GM18909 (cell line): ENCODE results near the gene UBXN1.
"Not testable (repeated sequence)": the region's sequence is repeated elsewhere in the genome, so short reads cannot be mapped to it uniquely, and the experiment has no call there.

Source experiments
- ATAC-seq: cut with Tn5 transposase; IDR thresholded peaks from one replicate; pipeline ENCODE4 v1.9.1; 2021; ENCODE audit warnings: mild to moderate bottlenecking; ENCODE audit not compliant: unreplicated experiment, poor library complexity

UBXN1 gene

DNA sequence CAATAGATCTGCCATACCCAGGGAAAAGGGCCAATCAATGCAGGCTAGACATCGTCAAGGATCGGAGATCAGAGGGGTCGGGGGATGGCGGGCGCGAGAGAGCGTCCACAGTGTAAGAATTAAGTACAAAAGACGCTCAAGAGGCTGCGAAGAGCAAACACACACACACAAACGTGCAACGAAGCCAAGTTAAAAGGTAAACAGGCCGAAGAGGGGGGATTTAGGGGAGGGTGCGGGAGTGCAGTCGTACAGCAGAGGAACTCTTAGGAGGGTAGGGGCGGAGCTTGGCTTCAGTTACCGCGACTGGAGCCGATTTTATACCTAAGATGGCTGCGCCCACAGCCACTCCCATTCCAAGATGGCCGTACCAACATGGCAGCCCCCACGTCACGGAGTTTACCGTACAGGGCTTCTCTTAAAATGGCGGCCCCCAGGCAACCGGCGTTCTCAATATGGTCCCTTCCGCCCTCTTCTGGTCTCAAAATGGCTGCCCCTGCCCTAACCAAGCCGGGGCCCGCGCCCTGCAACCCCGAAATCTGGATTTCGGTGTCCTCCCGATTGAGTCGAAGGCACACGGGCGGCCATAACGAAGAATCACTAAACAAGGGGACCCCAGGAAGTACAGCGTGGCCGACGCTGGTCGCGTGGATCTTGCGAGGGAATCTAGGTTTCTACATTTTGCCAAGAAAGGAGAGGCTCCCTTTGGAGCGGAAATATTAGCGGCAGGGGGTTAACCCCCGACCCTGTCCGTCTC, 30.6 kb upstream of the UBXN1 start:
- peak; percentile 64 for ATAC-seq

DNA sequence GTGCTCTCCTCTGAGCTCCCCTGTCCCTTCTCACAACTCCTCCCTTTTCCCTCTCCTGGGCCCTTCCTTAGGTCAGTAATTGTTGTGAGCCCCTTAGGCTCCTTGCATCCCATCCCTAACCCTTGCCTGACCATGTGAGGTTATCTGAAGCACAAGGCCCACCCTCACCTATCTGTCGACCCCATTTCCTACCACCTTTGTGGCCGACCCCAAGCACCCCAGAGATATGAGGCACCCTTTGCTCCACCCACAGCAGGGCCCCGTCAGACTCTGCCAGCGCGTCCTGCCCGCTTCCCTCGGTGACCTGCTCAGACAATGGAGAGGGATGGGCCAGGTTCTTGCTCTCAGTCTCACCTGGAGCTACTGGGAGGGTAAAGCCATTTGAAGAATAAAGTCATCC, 29.9 kb upstream of the UBXN1 start:
- peak; percentile 4 for ATAC-seq

DNA sequence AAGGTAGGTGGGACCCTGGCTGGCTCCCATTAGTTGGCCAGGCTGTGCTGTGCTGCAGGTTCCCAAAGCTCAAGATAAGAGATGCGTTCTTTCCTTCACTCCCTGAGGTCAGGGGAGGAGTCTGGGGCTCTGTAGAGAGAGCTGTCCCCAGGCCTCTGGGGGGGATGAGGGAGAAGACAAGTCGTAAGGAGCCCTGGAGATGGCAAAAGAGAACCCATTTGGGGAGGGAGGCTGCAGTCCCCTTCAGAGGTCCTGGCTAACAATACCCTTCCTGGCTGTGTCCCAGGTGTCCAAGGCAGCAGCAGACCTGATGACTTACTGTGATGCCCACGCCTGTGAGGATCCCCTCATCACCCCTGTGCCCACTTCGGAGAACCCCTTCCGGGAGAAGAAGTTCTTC, 29.5 kb upstream of the UBXN1 start:
- ATAC-seq: no peak

DNA sequence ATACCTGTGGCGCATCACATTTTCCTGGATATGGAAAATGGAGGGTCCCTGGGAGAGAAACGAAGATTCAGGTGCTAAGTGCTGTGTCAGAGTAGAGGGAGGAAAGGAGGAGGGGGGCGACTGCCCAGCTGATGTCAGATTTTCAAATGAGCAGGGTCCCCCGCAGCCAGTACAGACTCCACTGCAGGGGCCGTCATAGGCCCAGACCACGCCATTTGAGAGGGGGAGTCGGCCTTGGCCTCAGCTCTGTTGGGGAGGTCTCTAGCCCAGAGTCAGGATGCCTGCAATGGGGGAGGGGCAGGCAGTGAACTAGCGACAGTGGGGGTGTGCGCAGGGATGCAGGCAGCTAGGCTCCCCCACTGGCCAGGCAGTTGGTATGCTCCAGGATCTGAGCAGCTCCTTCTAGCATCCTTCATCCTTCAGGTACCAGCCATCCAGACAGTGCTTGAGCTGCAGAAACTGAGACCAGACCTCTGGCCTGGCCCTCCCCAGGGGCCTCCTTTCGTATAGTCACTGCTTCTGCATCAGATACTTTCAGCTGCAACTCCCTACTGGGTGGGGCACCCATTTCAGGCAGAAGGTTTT, 28.5 kb upstream of the UBXN1 start, which contains the start of the genes BSCL2 and GNG3:
BSCL2 (minus strand) TSS at position 148 of the 585 bp plus-strand sequence. CDS start 229 bp downstream, outside the sequence.
GNG3 (plus strand) TSS at position 400 of the 585 bp plus-strand sequence. CDS start 620 bp downstream, outside the sequence.
- ATAC-seq: no peak

DNA sequence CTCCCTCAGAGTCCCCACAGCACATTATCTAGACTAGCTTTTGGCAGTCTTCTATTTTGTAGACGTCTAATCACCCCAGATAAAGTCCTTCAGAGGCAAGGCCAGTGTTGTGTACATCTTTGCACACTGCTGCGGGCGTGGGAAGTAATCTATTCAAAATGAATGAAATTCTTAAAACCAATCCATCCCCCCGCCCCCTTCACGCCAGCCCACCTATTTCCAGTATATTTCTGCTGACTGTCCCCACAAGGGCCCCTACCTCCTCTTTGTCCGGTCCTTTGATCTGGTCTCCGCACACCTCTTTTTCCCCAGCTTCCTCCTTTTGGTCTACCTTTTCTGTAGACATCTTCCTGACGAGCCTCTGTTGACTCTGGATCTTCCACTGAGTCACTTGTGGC, 28.0 kb upstream of the UBXN1 start:
- no peak for ATAC-seq

DNA sequence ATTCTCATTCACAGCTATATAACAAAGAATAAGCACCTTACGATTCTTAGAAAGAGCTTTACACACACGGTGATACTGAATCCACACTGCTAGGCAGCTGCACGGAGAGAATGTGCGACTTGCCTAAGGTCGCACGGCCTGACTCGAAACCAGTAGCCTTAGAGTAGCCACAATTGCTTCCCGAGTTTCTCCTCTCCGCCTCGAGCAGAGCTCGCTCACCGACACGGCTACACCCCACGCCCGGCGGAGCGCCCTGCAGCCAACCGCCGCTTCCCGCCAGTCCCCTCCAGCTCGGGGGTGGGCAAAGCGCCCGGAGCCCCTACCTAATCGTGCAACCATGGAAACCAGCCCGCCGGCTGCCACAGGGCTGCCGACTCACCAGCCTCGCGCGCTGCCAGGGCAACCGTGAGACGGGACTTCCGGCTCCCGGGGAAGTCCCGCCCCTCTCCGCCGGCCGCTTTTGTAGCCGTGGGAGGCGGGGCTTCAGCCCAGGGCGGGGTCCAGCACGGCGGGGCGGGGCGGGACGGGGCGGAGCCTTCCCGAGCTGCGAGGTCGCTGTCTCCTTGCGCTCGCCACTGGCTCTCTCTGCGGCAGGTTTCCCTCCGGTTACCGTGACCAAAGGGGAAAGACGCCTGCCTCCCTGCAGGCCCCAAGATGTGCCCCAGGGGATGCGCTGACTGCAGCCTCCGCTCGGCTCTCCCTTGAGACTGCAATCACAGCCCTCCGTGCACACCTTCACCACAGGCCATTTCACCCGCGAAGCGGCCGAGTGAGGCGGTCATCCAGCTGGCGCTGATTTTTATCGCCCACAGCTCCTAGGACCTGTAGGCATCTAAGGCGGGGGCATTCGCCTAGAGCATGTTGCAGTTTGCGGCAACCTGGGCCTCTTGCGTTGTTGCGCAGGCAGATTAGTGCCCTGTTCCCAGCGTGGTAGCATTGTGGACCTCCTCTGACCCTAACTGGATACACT, 27.3 kb upstream of the UBXN1 start:
- ATAC-seq: peak; percentile 68

DNA sequence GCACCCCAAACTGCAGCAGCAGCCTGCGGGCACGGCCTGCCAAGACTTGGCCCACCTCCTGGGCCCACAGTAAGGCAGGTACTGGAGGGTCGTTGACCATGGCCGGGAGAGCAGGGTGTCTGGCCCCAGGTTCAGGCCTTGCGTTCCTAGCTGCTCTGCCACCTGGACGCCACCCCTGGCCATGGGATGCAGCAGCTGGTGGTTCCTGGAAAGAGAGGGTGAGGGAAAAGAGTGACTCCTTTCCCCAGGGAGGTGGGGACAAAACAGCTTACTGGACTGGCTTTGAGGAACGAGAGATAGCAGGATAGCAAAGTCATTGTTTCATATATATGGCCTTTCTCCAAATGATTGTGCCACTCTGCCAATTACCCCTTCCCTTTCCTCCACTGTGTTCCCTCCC, 26.5 kb upstream of the UBXN1 start:
- ATAC-seq: no peak

DNA sequence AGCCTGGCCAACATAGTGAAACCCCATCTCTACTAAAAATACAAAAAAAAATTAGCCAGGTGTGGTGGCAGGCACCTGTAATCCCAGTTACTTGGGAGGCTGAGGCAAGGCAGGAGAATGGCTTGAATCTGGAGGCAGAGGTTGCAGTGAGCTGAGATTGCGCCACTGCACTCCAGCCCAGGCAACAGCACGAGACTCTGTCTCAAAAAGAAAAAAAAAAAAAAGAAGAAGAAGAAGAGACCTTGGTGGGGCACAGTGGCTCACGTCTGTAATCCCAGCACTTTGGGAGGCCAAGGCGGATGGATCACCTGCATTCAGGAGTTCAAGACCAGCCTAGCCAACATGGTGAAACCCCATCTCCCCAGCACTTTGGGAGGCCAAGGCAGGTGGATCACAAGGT, 25.0 kb upstream of the UBXN1 start:
- ATAC-seq: not testable (repeated sequence)

DNA sequence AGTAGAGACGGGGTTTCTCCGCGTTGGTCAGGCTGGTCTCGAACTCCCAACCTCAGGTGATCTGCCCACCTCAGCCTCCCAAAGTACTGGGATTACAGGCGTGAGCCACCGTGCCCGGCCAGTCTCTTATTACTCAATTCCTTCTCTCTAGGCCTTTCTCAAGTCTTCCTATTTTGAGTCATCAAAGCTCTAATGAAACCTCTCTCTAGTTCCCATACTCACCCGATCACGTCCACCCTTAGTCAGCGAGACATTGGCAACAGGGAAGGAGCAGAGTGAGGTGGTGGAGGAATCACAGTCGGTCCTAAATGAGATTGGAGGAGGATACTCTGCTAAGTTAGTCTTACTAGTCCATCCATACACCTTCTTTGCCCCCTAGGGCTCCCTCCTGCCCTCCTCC, 23.4 kb upstream of the UBXN1 start:
- ATAC-seq: no peak

DNA sequence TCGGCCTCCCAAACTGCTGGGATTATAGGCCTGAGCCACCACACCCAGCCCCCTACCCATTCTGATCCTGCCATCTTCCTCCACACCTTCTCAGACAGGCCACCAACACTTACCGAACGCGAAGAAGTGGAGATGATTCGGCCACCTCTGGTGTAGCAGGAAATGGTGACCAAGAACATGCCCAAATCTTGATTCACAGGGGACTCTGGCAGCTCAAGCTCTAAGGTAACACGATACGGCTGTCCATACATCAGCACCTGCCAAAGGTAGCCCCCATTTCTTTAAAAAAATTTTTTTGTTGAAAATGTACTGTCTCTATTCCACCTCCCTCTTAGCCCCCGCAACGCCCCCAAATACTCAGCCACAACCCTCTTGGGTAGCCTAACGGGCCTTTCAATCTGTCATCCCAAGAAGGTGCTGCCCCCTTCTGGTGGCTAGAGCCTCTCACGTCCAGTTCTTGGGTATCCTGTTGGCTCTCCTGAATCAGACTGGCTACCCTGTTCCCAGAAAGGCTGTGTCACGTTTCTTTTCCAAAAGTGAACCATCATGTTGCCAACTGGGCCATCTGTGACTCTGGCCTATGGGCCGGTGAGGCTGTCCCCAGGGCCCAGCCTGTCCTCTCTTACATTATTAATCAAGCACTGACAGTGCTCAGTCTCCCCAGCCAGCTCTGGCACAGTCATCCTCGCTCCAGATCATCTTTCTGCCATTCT, 15.7 kb upstream of the UBXN1 start:
- no peak for ATAC-seq

DNA sequence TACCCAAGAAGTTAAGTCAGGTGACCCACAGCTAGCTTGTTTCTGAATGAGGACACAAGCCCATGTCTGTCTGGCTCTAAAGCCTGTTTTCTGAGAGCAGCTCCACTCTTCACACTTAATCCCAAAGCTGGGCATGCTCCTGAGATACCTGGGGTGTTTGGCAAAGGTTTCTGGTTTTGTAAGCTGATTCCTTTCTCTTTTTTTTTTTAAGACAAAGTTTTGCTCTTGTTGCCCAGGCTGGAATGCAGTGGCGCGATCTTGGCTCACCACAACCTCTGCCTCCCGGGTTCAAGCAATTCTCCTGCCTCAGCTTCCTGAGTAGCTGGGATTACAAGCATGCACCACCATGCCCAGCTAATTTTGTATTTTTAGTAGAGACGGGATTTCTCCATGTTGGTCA, 14.8 kb upstream of the UBXN1 start:
- ATAC-seq: not testable (repeated sequence)

DNA sequence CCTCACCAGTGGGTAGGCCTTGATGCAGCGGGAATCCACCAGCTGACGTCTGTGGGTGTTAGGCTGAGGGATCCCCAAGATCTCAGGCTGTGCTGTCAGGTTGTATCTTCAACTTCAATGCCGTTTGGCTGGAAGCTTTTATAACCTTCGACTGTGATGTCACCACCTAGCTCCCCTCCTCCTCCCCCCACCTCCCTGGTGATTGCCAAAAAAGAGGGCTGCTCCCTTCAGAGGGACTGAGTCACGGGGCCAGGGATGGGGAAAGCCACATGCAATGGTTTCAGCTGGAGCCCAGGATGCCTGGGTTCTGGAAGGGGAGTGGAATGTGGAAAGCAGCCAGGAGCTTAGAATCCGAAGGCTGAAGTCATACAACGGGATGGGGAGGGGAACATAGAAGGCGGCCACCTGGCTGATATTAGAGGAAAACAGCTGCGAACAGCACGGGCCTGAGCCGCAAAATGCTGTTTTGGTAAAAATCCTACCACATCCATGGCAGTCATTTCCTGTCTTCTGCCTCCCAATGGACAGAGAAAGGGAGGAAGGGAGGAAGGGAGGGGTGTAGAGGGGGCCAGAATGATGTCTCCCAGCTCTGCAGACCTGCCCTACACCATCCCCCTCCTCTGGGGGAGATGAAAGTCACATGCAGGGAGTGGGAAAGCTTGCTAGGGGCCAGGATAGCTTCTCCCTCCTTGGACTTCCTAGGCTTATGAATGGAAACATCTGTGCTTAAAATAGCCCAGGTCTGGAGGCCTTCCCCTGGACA, 10.7 kb upstream of the UBXN1 start, which contains the start of gene LRRN4CL:
LRRN4CL (minus strand) TSS at position 110 of the 763 bp plus-strand sequence. CDS start 1,022 bp downstream, outside the sequence.
- no peak for ATAC-seq

DNA sequence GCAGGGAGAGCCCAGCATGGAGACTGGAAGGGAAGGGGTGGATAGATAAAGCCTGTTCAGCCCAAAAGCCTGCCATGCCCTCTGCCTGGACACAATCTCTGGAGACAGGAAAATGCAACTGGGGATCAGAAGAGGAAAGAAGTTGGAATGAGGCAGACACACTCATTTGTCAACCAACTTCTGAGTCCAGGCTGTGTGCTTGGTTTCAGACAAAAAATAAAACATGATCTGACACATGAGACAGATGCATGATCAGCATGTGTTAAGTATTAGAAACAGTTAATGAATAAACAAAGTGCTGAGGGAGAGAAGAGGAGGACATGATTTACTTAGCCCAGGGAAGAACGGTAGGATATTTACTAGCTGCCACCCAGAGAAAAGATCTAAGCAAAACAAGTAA, 9.6 kb upstream of the UBXN1 start:
- no peak for ATAC-seq

DNA sequence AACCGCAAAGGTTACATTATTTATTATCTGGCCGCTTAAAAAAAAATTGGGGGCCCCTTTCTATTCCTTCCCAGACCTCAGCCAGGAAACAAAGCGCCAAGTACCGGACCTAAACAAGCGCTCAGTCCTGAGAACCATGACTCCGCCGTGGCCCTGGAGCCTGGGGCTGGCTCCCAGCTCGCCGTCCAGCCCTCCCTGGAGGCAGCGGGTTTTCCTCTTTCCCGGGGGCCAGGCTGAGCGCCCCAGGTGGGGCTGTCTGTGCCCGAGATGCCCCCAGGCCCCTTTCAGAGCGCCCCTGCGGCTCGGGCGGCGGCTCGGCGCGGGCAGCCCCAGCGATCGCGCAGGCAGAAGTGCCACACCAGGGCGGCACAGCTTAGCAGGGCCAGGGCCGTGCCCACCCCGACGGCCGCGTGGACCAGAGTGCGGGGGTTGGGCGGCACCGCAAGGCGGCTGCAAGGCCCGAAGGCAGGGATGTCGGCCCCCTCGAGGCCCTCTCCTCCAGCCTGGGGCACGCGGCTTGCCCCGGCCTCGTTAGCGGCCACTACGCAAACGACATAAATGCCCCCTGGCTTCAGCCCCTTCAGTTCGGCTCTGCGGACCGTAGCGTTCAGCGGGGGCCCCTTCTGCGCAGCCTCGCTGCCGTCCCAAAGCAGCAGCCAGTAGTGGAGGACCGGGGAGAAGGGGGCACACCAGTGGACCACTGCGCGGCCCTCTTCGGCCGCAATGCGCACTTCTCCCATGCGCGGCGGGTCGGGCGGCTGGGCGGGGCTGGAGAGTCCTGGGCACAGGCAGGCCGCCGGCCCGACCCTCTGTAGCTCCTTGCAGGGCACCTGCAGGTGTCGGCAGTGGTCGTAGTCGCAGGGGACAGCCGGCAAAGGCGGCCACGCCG, 8.9 kb upstream of the UBXN1 start:
- ATAC-seq: no peak

DNA sequence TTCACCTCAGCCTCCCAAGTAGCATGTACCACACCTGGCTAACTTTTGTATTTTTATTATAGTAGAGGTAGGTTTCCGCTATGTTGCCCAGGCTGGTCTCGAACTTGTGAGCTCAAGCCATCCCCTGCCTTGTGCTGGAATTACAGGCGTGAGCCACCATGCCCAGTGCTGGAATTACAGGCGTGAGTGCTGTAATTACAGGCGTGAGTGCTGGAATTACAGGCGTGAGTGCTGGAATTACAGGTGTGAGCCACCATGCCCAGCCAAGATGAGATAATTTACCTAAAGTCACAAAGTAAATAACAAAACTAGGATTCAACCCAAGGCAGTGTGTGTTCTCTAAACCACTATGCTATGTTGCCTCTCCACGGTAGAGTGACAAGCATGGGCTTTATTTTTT, 3.6 kb upstream of the UBXN1 start:
- ATAC-seq: no peak

DNA sequence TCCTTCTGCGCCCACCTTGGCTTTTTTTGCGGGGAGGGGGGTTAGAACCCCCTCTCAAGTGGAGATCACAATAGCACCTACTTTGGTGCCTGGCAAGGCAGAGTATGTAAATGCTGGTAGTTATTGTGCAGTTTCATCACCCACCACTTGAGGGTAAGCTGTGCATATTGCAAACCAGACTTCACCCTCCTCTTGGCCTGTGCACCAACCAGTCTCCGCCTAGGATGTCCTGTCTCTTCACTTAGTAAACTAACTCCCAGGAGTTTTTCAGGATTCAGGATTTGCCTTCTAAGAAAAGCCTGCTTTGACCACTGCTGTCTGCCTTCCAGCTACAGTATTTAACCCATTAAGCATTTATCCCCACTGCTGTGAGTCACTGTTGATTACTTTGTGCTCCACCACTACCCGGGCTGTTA, 2.0 kb upstream of the UBXN1 start:
- no peak for ATAC-seq

DNA sequence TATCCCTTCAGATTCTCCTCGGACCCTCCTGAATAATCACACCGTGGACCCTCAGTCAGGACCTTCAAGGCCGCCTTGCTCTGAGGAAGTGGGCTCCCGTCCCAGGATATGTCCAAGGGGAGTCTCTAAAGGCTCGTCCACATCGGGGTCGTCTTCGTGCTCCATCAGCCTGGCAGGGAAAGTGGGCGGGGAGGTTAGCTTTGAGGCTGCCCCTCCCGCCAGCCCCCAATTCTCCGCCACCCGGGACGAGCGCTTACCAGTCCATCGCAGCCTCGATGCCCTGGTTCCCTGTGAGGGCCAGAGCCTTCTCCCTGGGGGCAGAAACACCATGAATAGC, 472 bp downstream of the UBXN1 start:
- ATAC-seq: no peak

DNA sequence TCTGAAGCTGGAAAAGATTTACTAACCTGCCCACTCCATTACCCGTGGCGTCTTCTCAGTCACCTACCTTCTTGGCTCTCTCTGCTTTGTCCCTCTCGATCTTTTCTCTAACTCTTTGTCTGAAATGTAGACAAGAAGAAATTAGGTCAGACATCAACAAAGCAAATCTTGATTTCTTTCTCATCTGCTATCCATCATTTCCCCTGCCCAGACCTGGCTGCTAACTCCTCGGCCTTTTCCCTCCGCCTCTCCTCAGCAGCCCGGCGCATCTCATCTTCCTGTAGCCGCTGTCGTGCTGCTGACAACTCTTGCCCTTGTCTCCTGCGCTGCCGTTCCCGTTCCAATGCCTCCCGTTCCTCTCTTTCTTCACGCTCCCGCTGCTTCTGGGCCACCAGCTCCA, 1.2 kb downstream of the UBXN1 start:
- ATAC-seq: no peak
